Breast epithelium (tissue), 3 donors: ENCODE results near the gene C1orf105.
"Not testable (repeated sequence)": the region's sequence is repeated elsewhere in the genome, so short reads cannot be mapped to it uniquely, and the experiment has no call there.

Experiments
- POLR2A ChIP-seq: fragments of 450-650 bp; IDR thresholded peaks from one replicate; pipeline ENCODE4 v1.6.1; 2016; ENCODE audit warnings: antibody characterized with exemption, mild to moderate bottlenecking, moderate library complexity
- POLR2AphosphoS5 ChIP-seq, 3 donors: sonication (generic); formaldehyde crosslinking; IDR thresholded peaks; one replicate each; pipeline ENCODE4 v1.6.1; 2017; ENCODE audit warnings: antibody characterized with exemption in 3 of 3
- TF ChIP-seq, protein P1 (sequence below), 3 donors: fragments of 450-650 bp; IDR thresholded peaks; one replicate each; pipeline ENCODE4 v1.5.1; 2016 to 2017; ENCODE audit warnings: antibody characterized with exemption in 3 of 3, mild to moderate bottlenecking in 3 of 3, moderate library complexity in 3 of 3

DNA sequence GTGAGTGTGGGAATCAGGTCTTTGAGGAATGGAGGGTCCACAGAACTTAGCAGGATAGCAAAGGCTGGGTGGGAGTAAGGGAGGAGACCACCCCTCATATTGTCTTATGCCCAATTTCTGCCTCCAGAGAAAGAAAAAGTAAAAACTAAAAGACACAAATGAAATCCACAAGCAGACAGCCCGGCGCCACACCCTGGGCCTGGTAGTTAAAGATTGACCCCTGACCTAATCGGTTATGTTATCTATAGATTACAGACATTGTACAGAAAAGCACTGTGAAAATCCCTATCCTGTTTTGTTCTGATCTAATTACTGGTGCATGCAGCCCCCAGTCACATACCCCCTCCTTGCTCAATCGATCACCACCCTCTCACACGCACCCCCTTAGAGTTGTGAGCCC is 75.6 kb downstream of the C1orf105 start:
- TF ChIP-seq, protein P1, sequence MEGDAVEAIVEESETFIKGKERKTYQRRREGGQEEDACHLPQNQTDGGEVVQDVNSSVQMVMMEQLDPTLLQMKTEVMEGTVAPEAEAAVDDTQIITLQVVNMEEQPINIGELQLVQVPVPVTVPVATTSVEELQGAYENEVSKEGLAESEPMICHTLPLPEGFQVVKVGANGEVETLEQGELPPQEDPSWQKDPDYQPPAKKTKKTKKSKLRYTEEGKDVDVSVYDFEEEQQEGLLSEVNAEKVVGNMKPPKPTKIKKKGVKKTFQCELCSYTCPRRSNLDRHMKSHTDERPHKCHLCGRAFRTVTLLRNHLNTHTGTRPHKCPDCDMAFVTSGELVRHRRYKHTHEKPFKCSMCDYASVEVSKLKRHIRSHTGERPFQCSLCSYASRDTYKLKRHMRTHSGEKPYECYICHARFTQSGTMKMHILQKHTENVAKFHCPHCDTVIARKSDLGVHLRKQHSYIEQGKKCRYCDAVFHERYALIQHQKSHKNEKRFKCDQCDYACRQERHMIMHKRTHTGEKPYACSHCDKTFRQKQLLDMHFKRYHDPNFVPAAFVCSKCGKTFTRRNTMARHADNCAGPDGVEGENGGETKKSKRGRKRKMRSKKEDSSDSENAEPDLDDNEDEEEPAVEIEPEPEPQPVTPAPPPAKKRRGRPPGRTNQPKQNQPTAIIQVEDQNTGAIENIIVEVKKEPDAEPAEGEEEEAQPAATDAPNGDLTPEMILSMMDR (IDR thresholded peaks at IDR 0.05): not testable (repeated sequence)
- not testable (repeated sequence) for TF ChIP-seq POLR2AphosphoS5 (IDR thresholded peaks at IDR 0.05); POLR2A
